HPDE6-E6E7 (cell line): Measurements from ENCODE around the gene OLR1.
"Not testable (repeated sequence)": the region's sequence is repeated elsewhere in the genome, so short reads cannot be mapped to it uniquely, and the experiment has no call there.

Experiments used
- DNase-seq: peaks from one replicate; pipeline ENCODE4 v3.0.0; 2011; ENCODE audit warnings: missing footprints; ENCODE audit errors: extremely low spot score

Gene OLR1

DNA sequence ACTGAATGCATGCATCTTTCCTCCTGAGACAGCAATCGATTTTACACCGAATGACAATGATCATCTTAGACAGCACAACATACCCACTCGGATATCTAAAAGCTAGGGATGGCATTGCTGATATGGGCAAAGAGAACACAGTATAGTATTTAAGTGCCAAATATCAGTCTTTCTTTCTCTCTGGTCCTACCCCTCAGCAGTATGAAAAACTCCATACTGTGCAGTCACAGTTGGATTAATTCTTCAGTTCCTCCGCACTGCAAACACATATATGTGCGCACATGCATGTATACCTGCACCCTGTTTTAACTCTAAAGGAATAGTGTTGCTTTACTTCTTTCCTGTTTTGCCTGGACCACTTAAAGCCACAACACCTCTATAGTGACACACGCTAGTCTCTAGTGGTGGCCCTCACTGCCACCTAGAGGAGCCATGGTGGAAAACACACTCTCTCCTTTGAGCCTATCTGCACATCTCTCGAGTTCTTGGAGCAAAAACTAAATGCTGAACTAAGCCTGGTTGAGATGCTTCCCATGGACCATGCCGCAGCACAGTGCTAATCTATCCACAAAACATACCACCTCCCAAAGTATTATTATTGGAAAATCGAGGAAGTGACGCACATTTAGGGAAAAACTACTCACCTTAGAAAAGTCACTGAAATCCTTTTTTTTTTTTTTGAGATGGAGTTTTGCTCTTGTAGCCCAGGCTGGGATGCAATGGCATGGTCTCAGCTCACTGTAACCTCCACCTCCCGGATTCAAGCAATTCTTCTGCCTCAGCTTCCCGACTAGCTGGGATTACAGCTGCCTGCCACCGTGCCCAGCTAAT lies 18.8 kb upstream of the OLR1 start:
- DNase-seq = peak; percentile 81

DNA sequence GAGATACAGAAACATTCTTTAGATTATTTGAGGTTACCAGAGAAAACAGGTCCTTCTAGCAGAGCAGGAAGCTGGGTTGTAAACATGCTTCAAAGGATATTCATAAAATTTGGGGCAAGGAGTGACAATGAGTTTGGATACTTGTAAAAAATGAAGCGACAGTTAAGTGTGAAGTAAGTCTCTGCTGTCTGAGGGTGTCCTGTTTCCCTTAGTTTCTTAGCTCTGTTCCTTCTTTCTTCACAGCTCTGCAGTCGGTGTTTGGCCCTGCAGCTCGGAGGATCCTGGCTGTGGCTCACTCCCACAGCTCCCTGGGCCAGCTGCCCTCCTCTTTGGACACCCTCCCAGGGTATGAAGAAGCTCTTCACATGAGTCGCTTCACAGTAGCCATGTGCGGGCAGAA lies 17.7 kb upstream of the OLR1 start:
- no peak for DNase-seq

DNA sequence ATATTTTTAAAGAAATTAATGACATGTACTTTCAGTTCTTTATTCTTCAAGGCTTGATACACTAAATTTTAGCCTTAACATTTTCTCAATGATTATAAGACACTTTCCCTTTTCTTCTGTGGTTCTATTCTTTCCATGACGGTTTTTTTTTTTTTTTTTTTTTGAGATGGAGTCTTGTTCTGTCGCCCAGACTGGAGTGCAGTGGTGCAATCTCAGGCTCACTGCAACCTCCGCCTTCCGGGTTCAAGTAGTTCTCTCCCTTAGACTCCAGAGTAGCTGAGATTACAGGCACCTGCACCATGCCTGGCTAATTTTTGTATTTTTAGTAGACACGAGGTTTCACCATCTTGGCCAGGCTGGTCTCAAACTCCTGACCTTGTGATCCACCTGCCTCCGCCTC lies 15.0 kb upstream of the OLR1 start:
- not testable (repeated sequence) for DNase-seq

DNA sequence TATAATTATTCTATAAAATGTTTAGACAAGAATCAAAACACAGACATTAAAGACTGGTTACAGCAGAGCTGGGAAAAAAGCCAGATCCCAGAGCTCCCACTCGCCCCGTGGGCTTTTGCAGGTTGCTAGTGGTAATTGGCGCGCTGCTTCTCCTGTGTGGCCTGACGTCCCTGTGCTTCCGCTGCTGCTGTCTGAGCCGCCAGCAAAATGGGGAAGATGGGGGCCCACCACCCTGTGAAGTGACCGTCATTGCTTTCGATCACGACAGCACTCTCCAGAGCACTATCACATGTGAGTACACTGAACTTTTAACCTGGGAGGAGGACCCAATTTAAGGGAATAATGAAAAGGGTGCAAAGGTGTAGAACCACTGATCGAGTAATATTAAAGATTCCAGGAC lies 14.4 kb upstream of the OLR1 start:
- no peak for DNase-seq

DNA sequence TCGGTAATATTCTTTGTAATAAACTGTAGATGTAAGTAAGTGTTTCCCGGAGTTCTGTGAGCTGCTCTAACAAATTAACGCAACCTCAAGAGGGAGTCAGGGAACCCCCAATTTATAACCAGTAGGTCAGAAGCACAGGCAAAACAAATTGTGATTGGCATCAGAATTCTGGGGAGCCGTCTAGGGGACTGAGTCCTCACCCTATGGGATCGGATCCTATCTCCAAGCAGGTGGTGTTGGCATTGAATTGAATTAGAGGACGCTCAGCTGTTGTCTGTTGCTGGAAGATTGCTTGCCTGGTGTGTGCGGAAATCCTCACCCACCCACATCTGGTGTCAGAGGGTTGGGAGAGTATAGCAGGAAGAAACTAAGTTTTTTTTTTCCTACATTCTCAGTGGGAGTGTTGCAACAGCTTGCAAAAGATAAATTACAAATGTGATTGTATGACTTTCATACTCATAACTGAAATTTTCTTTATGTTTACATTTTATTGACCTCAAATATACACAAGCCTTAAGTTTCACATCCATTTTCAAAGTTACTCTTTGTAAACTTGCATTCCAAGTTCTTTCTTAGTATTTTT lies 12.4 kb upstream of the OLR1 start:
- no peak for DNase-seq

DNA sequence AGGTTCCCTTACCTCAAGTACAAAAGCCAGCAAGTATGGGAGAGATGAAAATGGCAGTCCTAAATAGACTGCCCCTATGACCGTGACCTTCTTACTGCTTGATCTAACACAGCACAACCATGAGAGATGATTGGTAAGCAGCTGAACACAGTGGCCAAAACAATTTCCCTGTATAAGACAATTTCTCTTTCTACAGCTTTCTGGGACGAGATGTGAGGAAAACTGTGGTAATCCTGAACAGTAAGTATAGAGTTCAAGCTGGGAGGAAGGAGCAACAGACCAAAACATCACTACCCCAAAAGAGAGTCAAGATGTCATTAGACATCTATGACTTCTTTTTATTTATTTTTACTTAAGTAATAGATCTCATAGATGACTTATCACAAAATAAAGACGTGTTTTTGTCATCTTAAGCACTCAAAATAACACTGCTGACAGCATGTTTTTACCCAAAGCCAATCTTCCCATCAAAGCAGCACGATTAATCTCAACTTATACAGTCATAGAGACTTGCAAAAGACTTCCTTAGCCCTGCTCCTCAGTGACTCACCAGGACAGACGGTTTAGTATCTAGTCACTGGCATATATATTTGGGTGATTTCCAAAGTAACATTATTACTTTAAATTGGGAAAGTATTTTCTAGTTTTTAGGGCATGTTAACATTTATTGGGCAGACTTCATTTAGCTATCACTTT lies 10.6 kb upstream of the OLR1 start:
- DNase-seq = peak; percentile 37

DNA sequence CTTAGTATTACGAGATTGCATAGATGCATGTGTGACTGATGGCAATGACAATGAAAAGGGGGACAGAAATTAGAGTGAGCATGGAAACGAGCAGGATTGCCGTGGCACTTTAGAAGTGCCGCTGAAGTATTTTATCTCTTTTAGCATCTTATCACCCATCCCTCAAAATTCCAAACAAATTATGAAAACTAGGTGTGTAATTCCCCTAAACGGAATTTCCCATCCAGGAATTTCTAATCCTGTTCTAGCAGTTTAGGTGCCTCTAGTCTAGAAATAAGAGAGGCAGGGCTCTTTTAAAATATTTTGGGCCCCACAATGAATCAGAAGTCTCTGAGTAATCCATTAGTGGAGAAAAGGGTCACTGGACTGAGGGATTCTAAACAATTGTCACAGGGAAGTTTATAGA lies 7.8 kb upstream of the OLR1 start:
- no peak for DNase-seq

DNA sequence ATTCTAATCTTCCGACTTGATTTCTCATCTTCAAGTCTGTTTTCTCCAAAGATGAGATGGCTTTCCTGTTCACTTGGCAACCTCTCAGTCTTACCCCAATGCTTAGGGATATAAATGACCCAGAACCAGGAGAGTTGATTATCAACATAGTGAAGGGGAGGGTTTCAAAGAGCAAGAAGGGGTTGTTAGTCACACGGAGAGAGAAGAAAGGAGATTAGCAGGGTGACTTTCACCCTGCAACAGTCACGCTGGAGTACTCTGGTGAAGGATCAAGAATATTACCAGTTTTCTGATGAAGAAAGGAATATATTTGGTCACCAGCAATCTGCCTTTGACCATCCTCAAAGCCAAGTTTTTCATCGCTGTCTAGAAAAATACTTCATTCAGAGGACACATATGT lies 6.9 kb upstream of the OLR1 start, which contains the start of gene TMEM52B:
Gene TMEM52B, plus strand, starts transcription at position 212 of the 400 bp plus-strand sequence. CDS start 543 bp downstream, outside the sequence.
- DNase-seq = no peak

DNA sequence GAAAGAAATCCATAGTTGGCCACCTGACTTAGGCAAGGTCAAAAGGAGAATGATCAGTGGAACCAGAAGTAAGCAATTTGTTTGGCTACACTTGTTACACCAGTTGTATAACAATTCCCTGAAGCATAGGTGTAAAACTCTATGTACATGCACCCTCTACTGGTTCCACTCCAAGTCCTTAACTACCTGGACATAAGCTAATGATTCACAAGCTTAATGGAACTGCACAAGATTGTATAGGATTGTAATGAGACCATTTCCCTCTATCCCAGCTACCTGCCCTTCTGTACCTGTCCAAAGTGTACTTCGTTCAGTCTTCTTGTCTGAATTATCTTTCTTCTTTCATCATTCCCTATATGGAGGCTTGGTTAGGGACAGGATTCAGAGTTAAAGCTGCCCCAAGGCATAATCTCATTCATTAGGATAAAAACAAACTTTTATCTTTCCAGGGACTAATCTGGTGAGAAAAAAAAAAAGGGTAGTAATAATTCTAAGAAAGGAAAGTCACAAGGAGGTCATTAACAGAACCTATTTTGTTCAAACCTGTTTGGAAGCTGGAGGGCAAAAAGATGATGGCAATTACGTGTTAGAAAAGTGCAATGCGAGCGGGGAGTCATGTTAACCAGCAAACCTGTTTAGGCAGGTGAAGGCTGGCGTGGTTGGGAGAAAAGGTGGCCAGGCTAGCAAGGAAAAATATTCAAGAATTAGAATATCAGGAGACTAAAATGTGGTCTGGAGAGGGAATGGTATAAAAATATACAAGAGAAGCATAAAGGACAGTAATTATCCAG lies 4.1 kb upstream of the OLR1 start:
- DNase-seq = peak; percentile 53

DNA sequence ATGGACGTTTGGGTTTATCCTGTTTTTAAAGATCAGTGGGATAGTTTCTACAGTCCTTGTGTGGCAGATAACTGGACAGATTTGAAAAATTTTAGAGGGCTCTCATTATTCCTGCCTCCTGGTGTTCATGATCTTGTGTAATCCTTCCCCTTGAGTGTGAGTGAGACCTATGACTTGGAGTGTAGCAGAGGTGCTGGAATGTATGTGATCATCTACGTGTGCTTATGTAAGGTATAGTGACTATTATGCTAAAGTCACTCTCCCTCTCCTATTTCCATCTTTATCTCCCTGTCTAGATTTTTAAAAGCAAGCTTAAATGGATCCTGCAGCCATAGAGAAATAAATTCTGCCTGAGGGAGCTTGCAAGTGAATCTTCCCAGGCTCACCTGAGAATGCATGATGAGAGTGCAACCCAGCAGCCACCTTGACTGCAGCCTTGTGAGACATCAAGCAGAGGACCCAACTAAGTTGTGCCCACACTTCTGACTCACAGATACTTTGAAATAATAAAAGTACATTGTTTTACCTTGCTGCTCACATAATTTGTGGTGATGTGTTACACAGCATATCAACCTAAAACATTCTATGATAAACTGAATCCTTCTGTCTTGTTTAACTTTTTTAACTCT lies 3.2 kb upstream of the OLR1 start:
- DNase-seq = no peak

DNA sequence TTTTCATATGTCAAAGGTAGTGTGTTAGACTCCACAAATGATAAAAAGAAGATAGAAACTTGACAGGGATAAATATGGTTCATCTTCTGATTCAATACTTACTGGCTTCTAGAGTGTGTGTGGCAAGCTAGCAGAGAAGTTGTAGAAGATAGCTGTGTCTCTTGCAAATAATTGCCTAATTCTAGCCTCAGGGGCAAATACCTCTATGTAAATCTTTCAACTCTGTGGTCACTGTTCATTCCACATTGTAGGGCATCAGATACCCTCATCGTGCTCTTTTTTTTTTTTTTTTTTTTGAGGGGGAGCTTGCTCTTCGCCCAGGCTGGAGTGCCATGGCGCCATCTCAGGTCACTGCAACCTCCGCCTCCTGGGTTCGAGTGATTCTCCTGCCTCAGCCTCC lies 1.7 kb downstream of the OLR1 start:
- DNase-seq = no peak

DNA sequence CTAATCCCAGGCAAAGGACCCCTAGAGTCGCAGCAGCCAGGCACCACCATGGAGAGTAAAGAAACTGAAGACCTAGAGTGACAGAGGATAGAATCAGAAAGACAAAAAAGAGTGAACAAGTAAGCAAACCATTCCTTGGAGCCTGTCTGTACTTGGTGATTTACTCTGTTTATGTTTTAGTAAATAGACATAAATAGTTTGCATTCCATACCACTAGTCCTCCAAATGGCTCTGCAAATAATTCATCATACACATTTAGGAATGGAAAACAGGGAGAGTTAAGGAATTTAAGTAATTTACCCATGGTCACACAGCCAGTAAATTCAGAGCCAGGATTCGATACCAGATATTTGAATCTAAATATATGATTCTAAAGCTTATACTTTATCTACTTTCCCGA lies 2.8 kb downstream of the OLR1 start:
- DNase-seq = no peak

DNA sequence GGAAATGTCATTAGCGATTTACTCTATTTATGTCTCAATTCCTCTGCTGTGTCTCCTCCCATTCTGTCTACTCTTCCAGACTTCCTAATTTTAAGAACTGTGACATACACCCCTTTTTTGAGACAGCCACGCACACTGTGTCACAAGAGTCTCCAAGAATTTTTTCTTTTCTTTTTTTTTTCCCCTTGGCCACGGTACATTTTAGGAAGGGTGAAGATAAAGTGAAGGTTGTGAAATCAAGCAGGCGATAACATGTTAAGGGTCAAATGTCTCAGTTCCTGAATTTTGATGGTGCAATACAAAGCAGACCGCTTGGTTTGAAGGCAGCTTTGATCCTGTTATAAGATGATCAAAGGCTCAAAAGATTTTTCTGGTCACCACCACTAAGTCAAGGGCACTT lies 4.3 kb downstream of the OLR1 start:
- no peak for DNase-seq

DNA sequence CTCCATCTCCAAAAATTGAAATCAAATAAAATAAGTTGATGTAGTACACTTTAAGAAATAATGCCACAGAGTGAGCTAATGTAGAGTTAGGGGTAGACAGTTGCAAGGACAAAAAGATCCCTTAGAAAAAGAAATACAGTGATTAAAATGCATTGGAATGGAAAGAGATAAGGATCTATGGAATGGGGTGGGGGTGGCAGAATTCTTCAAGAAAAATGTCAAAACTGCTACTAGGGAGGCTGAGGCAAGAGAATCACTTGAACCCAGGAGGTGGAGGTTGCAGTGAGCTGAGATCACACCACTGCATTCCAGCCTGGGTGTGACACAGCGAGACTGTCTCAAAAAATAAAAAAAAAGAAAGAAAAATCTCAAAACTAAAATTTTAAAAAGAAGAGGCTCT lies 6.5 kb downstream of the OLR1 start:
- no peak for DNase-seq

DNA sequence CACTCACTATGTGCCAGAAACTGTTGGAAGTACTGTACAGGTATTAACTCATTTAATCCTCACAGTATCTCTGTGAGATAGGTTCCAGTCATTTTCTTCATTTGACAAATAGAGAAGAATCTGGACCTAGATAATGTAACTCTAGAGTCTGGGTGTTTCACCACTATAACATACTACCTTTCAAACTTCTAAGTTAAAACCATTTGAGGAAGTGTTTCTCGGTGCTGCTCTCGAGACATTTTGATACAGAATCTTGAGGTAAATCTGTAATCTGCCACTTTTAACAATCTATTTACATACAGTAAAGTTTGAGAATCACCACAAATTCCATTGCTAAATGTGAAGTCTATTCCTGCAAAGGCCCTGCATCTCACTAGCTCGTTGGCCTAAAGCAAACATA lies 8.8 kb downstream of the OLR1 start:
- DNase-seq = no peak

DNA sequence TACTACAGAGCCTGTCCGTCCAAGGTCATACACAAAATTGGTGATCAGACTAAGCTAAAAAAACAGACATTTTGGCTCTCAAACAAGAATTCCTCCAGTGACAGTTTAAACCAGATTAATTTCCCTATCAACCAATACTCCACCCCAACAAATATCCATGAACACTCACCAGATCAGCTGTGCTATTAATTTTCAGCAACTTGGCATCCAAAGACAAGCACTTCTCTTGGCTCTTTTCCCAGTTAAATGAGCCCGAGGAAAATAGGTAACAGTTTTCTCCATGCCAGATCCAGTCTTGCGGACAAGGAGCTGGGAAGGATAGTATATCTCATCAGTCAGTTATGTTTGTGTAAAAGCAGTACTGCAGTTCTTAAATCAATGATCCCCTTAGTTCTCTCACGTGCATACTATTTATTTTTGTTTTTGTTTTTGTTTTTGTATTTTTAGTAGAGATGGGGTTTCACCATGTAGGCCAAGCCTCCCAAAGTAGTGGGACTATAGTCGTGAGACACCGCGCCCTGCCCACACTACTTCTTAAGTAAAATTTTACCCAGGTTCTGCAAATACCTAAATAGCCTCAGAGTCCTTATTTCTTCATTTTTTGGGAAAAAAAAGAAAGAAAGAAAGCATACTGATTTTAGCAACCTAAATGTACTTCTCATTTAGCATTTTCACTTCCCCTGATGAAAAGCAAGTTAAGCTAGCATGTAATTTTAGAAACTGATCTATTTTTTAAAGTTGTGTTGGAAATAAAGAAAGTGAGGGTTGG lies 11.1 kb downstream of the OLR1 start:
- DNase-seq = no peak

DNA sequence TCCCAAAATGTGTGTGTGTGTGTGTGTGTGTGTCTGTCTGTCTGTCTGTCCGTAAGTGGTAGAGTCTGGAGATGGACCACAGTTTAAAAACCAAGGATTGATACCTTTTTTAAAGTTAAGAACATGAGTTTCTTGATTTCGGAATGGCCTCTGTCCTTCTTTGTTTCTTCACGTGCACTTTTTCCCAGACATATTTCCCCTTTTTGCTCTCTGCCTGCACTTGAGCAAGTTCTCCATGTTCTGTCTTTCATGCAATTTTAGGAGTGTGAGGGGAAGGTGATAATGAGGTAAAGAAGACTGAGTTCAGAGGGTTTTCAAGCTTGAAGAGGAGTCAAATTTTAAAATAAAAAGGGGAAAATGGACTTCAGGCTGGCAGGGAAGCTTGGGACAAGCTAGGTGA lies 12.7 kb downstream of the OLR1 start:
- no peak for DNase-seq

DNA sequence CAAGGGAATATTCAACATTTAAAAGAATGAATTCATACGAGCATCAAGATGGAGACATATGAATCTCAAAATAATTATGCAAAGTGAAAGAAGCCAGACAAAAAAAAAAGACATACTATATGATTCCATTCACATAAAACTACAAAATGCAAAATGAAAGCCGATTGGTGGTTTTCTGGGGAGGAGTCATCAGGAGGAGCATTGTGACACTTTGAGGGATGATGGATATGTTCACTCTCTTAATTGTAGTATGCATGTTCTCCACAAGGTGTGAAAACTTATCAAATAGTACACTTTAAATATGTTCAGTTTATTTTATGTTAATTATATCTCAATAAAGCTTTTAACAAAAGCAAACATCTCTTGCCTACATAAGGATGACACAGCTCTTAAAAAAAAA lies 13.5 kb downstream of the OLR1 start:
- no peak for DNase-seq

DNA sequence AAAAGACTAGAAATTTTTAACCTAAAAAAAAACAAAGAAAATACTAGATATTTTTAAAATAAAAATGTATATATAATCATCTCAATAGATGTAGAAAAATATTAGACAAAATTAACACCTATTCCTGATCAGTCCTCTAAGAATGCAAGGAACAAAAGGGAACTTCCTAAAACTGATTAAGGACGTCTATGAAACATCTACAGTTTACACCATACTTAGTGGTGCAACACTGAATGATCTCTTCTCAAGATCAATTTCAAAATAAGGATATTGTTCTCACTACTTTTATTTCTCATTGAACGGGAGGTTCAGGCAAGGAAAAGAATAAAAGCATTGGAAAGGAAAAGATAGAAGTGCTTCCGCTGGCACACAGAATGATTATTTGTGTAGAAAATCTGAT lies 16.0 kb downstream of the OLR1 start:
- no peak for DNase-seq

DNA sequence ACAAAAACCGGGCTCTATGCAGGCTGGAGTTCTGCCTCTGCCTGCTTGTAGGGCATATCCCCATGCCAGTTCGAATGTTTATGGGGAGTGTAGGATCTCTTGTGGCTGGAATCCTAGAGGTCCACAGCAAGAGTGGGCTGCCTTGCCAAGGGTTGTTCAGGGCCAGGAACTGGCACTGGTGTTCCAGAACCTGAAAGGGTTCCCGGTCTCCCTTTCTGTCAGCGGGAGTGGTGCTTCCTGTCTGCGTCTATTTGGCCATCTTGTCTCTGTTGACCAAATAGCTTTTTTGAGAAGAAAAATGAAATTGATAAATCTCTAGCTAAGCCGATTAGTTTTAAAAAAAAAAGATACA lies 17.8 kb downstream of the OLR1 start:
- no peak for DNase-seq
